ENCODE results near the gene SEM1.

DNA sequence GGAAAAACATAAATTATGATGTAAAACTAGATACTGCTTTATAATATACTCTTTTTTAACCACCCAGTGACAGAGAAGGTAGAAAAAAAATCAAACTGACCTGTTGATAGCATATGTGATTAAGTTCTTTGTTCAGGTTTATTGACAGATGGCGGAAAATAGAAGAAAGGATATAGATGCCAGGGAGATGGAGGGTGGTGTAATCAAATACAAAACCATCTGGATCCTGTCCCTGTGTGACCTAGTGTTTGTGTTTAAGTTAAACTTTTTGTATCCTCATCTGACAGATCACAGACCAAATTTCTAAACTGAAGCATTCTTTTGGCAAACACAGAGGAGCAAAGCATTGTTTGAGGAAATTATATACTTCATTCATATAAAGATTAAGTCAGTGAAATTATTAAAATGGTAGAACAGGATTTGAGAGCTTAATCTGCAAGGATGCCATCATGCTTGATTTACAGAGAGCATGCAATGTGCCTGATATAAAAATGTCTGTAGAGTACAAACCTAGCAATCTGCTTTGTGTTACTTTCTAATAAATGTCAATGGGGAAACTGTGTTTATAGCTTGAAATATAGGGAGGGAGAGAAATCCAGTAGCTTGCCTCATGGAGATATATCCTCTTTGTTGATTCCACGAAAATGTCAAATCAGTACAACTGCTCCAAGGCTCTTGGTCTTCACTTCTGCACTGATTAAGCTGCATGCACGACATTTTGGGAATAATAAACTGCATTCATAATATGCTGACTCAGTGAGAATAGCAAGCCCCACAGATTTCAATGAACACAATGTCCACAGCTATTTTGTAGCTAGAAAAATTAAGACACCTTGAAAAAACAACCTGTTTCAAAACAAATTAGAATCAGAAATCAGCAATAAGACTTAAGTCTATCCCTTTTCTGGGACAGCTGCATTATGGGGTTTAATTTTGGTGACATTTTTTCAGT, 39.0 kb downstream of the SEM1 start:
- TF ChIP-seq CTCF (IDR thresholded peaks at IDR 0.05) (no peak), POLR2A (IDR thresholded peaks at IDR 0.05) (no peak)

All from lower leg skin (tissue), 3 donors.